ENCODE results near the gene CBLN3.

Gene CBLN3

GRCh38 chr14:24422694-24423601 lies 6.5 kb downstream of the CBLN3 start:
- DNase-seq, result no peak

DNA sequence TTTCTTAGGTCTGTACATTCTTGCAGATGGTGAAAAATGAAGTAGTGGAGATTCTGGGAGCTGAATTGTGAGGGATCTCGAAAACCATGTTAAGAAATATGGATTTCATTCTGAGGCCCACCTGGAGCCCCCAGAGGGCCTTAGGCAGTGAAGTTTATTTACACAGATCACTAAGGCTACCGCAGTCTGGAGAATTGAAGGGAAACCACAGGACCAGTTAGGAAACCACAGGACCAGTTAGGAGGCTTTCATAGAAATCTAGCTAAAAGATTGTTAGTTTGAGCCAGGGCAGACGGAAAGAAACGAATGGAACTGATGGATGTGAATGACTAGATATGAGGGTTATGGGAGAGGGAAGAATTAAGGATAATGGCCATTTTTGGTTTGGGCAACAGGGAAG lies 7.2 kb downstream of the CBLN3 start:
- DNase-seq, result no peak

DNA sequence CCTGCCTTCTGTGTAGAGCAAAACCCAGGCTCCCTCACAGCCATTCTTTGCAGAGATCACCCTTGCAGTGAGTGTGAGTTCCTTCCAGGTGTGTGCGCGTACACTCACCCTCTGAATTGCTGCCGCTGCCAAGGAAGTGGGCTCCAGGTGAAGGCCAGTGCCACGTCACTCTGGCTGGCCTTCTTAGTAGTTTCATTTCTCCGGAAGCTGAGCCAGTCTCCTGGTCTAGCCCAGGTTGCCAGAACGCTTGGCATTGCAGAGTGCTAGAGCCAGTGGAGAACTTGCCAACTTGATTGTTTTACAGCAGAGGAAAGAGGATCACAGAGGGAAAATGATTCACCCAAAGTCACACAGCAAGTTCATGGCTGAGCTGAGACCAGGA lies 11.0 kb downstream of the CBLN3 start:
- no peak for DNase-seq

GRCh38 chr14:24417832-24418491 lies 11.5 kb downstream of the CBLN3 start:
- DNase-seq, result no peak

DNA sequence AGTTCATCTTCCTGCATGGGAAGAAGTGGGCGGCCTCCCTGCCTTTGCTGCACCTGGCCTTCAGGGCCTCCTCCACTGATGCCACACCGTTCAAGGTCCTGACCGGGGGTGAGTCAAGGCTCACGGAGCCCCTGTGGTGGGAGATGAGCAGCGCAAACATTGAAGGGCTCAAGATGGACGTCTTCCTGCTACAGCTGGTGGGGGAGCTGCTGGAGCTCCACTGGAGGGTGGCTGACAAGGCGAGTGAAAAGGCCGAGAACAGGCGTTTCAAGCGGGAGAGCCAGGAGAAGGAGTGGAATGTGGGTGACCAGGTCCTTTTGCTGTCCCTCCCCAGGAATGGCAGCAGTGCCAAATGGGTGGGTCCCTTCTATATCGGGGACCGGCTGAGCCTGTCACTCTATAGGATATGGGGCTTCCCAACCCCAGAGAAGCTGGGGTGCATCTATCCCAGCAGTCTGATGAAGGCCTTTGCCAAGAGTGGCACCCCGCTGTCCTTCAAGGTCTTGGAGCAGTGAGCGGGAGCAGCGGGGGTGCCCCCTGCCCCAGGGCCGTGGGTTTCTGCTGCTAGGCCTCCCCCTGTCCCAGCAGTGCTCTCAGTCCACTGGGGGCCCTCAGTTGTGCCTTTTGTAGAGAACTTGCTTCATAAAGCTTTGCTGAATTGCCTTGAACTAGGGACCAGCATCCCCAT lies 12.4 kb downstream of the CBLN3 start:
- no peak for DNase-seq

GRCh38 chr14:24416254-24416931 lies 13.1 kb downstream of the CBLN3 start:
- DNase-seq, result no peak

DNA sequence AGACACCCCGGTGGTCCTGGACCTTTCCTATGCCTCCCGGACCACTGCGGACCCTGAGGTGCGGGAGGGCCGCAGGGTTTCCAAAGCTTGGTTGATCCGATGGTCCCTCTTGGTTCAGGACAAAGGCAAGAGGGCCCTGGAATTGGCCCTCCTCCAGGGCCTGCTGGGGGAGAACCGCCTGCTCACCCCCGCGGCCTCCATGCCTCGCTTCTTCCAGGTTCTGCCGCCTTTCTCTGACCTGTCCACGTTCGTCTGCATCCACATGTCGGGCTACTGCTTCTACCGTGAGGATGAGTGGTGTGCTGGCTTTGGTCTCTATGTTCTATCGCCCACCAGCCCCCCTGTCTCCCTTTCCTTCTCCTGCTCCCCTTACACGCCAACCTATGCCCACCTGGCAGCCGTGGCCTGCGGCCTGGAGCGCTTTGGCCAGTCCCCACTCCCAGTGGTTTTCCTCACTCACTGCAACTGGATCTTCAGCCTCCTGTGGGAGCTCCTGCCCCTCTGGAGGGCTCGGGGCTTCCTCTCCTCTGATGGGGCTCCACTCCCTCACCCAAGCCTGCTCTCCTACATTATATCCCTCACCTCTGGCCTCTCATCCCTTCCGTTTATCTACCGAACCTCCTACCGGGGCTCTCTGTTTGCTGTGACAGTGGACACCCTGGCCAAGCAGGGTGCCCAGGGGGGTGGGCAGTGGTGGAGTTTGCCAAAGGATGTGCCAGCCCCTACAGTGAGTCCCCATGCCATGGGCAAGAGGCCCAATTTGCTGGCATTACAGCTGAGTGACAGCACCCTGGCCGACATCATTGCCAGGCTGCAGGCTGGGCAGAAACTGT lies 13.8 kb downstream of the CBLN3 start:
- no peak for DNase-seq

DNA sequence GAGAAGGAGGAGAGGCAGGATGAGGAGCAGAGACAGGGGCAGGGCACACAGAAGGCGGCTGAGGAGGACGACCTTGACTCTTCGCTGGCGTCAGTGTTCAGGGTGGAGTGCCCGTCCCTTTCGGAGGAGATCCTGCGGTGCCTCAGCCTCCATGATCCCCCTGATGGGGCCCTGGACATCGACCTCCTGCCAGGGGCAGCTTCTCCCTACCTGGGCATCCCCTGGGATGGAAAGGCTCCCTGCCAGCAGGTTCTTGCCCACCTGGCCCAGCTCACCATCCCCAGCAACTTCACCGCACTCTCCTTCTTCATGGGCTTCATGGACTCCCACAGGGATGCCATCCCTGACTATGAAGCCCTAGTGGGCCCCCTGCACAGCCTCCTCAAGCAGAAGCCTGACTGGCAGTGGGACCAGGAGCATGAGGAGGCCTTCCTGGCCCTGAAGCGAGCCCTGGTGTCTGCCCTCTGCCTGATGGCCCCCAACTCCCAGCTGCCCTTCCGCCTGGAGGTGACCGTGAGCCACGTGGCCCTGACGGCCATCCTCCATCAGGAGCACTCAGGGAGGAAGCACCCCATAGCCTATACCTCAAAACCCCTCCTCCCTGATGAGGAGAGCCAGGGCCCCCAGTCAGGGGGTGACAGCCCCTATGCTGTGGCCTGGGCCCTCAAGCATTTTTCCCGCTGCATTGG lies 14.6 kb downstream of the CBLN3 start:
- DNase-seq, result no peak

DNA sequence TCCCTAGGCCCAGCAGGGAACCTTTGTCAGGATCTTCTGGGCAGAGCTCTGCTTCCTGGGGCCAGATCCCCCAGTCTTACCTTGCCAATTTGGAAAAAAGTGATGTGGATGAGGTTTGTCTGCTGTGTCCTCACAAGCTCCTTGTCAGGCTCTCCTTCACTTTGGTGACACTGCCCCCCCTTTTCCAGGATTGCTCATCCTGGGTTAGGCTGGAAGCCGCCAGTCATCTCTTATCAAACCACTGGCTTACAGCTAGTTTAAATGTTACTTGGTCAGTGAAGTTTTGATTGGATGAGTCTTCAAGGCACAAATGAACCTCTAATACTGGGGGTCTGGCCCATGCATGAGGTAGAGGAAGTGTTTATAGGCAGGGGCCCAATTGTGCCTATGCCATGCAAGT lies 15.4 kb downstream of the CBLN3 start:
- no peak for DNase-seq

DNA sequence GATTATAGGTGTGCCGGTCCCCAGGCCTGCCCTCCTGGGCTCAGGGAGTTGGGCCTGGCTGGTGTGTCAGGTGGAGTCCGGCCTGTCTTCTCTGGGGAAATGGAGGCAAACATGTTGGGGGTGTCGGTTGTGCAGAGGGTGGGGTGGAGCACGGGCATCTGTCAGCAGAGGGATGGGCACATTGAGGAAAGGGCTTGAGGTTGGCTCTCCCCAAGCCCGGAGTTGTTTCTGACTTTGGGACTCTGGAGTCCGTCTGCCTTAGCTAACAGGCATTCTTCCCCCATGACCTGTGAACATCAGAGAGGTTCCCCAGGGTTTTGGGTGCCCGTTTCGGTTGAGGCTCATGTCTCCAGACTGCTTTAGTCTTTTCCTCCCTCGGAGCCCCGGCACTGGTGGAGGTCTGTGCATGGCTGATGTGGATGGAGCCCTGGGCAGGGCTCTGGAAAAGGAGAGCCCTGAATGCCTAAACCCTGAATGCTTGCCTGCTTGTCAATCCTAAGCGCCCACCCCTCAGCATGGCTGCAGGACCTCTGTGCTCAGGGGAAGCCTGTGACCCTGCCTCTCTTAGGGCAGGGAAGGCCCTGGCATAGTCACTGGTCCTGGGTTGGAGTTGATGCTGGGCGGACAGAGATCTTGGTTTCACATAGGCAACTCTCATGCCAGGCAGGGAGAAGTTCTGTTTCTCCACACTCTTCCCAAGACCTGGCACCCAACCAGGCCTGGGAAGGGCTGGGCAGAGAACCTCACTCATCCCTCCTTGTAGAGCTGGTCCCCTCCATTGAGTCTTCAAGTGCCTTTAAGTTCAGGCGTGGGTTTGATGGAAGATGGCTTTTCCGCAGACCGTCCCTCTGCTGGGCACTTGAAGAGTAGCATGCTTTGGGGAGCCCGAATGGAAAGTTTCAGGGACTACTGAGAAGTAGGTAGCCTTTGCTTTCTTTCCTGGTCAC lies 17.8 kb downstream of the CBLN3 start:
- no peak for DNase-seq

GRCh38 chr14:24409956-24410355 lies 19.5 kb downstream of the CBLN3 start:
- no peak for DNase-seq

- no peak for DNase-seq
Observed at GRCh38 chr14:24409192-24409591, 20.3 kb downstream of the CBLN3 start.

DNA sequence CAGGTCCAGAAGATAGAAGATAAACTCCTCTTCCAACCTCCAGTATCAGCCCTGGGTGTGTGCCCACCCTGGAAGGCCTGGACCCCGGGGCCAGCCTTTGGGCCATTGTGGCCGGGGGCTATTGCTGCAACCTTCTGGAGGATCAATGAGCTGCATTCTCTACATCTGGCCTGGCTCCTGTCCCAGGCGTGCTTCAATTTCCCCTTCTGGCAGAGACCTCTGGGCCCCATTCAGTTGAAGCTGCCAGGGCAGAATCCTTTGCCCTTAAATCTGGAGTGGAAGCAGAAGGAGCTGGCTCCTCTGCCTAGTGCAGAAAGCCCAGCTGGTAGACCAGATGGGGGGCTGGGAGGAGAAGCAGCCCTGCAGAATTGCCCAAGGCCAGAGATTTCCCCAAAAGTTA lies 20.7 kb downstream of the CBLN3 start:
- no peak for DNase-seq

DNA sequence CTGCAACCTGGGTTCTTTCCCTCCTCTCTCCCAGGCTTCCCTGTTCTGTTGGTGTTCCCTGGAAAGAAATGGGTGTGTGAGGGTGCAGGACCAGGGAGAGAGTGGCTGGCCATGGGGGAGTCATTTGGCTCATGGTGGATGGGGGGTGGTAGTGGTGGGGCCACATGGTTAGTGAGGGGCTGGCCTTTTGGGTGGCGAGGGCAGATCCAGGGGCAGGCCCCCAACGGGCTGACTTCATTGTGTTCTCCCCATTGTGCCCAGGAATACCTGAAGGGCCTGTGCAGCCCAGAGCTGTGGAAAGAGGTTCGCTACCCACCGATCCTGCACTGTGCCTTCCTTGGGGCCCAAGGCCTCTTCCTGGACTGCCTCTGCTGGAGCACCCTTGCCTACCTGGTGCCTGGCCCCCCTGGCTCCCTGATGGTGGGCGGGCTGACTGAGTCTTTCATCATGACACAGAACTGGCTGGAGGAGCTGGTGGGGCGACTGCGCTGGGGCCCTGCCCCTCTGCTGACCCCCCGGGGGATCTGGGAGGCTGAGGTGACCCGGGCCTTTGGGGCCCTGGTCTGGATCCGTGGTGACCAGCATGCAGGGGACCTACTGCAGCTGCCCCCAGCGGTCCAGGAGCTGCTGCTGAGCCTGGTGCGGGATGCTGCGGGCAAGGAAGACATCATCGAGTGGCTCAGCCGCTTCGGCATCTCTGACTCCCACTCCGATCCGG lies 21.7 kb downstream of the CBLN3 start:
- no peak for DNase-seq

DNA sequence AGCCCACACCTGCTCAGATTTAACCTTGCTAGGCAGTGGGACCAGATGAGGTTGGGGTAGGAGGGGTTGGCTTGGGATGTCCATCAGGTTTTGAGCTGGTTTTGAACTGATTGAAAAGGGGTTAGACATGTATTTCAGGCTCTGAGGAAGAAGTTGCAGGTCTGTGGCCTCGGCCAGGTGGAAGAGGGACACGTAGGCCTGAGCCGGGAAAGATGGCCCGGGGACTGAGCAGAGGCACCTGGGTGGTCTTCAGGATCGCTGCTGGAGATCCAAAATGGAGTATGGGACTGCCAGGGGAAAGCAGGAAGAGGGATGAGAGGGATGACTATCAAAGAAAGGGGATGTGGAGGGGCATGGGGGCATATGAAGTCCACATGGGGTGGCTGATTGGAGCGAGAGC lies 23.1 kb downstream of the CBLN3 start:
- no peak for DNase-seq

- no peak for DNase-seq
Observed at GRCh38 chr14:24404814-24405213, 24.7 kb downstream of the CBLN3 start.

DNA sequence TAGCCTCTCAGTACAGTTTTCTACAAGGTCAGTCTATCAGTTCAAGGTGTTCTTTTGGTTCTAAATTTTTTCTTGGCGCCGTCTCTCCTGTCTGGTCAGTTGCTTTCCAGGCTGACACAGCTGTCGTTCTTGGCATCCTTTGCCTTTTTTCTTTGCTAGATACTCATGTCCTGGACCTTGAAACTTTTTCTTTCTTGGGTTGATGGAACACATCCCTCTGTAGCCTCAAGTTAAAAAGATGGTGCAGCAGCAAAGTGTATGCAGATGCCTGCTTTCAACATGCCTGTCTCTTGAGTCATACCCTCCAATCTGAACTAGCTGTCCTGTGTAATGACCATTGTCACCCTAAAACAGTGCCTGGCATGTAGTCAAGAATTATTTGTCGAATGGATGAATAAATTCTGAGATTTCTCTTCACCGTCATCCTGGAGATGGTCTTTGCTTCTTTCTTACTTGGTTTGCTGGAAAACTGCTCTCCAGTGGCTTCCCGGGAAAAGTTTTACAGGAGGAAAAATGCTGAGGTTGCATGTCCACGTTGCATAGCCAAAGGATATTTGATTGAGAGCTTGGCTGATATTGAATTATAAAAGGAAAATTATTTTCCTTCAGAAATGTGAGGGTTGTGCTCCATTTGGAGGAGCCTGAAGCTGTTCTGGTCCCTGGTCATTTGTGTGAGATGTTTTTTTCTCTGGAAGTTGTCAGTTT lies 26.0 kb downstream of the CBLN3 start:
- no peak for DNase-seq

DNA sequence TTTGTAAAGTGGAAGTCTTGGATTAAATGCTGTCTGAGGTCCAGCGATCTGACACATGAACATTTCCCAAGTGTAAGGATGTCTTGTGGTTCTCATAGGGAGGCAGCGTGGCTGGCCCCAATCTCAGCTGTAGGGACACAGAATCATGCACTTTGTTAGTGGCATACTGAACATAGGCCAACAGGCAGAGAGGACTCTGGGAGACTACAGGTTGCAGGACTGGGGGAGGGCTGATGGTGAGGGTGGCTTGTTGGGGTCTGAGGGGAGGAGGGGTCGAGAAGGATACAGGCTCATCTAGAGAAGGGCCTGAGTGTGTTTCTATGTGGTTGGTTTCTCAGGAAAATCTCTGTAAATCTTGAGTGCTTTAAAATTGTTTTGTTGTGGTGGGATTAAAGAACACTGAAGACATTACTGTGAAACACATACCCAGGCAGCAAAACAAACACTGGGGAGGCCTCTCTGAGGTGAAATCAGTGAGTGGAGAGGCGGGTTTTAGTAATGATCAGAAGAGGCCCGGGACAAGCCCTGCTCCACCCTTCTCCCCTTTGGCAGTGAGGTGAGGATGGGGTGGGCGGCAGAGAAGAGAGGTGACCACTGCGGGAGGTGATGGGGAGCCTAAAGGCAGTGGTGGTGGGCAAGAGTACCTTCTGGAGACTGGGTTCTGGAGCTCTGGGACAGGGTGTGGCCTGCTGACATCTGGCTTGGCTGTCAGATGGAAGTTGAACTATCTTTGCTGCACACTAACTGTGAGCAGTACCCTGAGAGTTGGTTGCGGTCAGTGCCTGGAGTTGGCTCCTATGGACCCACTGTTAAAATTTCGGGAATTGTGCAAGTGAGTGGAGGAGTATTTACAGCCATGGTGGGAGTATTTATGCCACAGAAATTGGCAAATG lies 27.4 kb downstream of the CBLN3 start:
- DNase-seq, result no peak

Measured in NCI-H2029 (cell line).